K562 (cell line): ENCODE results near the gene ATP10B. TPM values are rescaled to one million over a fixed set of nuclear protein-coding genes. Genes with fewer than 3 reads are reported as not detected.

Experiments used
- ATF1 ChIP-seq, 2 experiments: fragments of 450-650 bp in 1 of 2; IDR thresholded peaks; 2 replicates each; pipeline ENCODE4 v1.6.1; 2016; ENCODE audit warnings: missing compliant biosample characterization in 1 of 2, missing genetic modification characterization in 1 of 2
- BRD4 ChIP-seq: fragments of 200-600 bp; sonication (generic); IDR thresholded peaks from 2 replicates; pipeline ENCODE4 v1.6.1; 2017; ENCODE audit warnings: inconsistent platforms
- CTBP1 ChIP-seq: fragments of 450-650 bp; IDR thresholded peaks from 2 replicates; pipeline ENCODE4 v1.6.1; 2016; ENCODE audit warnings: borderline replicate concordance
- FOXJ2 ChIP-seq: fragments of 200-800 bp; sonication (Bioruptor generic); IDR thresholded peaks from 2 replicates; pipeline ENCODE4 v1.6.1; 2016; ENCODE audit warnings: missing genetic modification characterization, missing compliant biosample characterization
- HOXB6 ChIP-seq: fragments of 250-450 bp; sonication (Bioruptor Pico); IDR thresholded peaks from 2 replicates; pipeline ENCODE4 v1.5.1; 2022; ENCODE audit warnings: mild to moderate bottlenecking, borderline replicate concordance
- MECOM ChIP-seq: fragments of 250-450 bp; sonication (Bioruptor Pico); IDR thresholded peaks from 2 replicates; pipeline ENCODE4 v1.8.0; 2022; ENCODE audit warnings: inconsistent platforms
- SMAD3 ChIP-seq: fragments of 450-650 bp; formaldehyde crosslinking; conservative IDR thresholded peaks from 2 replicates; pipeline ENCODE4 v1.4.0; 2020; ENCODE audit warnings: mild to moderate bottlenecking
- TBL1XR1 ChIP-seq, 2 experiments: IDR thresholded peaks; 2 replicates each; pipeline ENCODE4 v1.6.1; 2012; ENCODE audit warnings: improper control_type of control experiment in 2 of 2, low read length in 2 of 2, mild to moderate bottlenecking in 1 of 2
- ZNF830 ChIP-seq: fragments of 250-450 bp; sonication (Bioruptor Pico); IDR thresholded peaks from 2 replicates; pipeline ENCODE4 v1.5.0; 2021; ENCODE audit warnings: mild to moderate bottlenecking
- polyA plus RNA-seq, 8 experiments: library from polyadenylated mRNA; depleted of rRNA in 4 of 8; stranded (reverse) in 5 of 8; unstranded in 3 of 8; fragments of >200 nt; fragmentation: Nextera tagmentation in 2 of 8; fragmentation: Illumina TruSeq in 1 of 8; extraction: Ambion mirVana in 2 of 8; extraction: Trizol in 1 of 8; gene quantifications; 2 replicates each; pipeline versions ENCODE4 v1.2.1 to v1.2.3, GENCODE V29; 2011 to 2014; ENCODE audit warnings: inconsistent platforms in 1 of 8, missing spikeins in 1 of 8
- total RNA-seq, 7 experiments: library from RNA; depleted of rRNA in 6 of 7; stranded (reverse); fragments of >200 nt in 6 of 7; fragmentation: Illumina TruSeq in 2 of 7; extraction: Trizol in 2 of 7; gene quantifications; 2 replicates each; pipeline versions ENCODE4 v1.2.1 to v1.2.3, GENCODE V29; 2011 to 2021; ENCODE audit warnings: low replicate concordance in 1 of 7
- TF ChIP-seq, protein P1 (sequence below), 2 experiments: fragments of 450-650 bp in 1 of 2; sonication (generic) in 1 of 2; formaldehyde crosslinking in 1 of 2; IDR thresholded peaks; 2 replicates each; pipeline versions ENCODE4 v1.7.1 to v1.9.0; 2016 to 2022; ENCODE audit warnings: inconsistent platforms in 1 of 2, mild to moderate bottlenecking in 1 of 2, missing genetic modification reagents in 1 of 2
- TF ChIP-seq, protein P2 (sequence below): fragments of 250-450 bp; sonication (Bioruptor Pico); IDR thresholded peaks from 2 replicates; pipeline ENCODE4 v1.5.0; 2021

Gene ATP10B
- total and polyA plus RNA-seq, 9 of the 15 experiments (the other 6 are each of a cell fraction or from before 2014, with no cell fraction given), result 0.04 TPM; not detected in 8

DNA sequence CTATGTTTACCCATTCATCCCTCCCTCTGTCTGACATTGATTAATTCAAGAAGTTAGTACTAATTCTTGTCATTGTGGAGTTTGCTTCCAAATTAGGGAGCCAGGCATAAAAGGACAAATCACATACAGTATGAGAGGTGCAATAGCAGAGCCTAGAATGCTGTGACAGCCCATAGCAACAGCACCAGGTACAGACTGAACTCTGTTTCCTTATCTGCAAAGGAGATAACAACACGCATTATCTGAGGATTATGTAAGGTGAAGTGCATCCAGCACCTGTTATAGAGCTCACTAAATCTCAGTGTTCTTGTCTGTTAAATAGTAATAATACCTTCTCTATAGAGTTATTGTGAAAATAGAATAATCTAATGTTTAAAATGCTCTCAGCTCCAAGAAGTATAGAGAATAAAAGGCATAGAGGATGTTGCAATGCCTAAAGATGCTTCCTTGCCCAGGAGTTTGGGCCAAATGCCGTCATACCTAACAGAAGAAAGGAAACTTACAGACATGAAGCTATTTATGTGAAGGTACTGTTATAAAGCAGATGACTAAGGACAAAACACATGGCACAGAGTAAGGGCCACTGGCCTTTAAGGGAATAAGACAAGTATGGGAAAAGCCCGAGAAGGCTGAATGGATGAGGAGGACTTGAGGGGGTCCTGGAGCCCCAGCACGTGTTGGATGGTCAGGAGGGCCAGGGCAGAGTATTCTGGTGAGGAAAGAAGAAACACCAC lies 214.5 kb downstream of the ATP10B start (continued):
- TF ChIP-seq, protein P1, sequence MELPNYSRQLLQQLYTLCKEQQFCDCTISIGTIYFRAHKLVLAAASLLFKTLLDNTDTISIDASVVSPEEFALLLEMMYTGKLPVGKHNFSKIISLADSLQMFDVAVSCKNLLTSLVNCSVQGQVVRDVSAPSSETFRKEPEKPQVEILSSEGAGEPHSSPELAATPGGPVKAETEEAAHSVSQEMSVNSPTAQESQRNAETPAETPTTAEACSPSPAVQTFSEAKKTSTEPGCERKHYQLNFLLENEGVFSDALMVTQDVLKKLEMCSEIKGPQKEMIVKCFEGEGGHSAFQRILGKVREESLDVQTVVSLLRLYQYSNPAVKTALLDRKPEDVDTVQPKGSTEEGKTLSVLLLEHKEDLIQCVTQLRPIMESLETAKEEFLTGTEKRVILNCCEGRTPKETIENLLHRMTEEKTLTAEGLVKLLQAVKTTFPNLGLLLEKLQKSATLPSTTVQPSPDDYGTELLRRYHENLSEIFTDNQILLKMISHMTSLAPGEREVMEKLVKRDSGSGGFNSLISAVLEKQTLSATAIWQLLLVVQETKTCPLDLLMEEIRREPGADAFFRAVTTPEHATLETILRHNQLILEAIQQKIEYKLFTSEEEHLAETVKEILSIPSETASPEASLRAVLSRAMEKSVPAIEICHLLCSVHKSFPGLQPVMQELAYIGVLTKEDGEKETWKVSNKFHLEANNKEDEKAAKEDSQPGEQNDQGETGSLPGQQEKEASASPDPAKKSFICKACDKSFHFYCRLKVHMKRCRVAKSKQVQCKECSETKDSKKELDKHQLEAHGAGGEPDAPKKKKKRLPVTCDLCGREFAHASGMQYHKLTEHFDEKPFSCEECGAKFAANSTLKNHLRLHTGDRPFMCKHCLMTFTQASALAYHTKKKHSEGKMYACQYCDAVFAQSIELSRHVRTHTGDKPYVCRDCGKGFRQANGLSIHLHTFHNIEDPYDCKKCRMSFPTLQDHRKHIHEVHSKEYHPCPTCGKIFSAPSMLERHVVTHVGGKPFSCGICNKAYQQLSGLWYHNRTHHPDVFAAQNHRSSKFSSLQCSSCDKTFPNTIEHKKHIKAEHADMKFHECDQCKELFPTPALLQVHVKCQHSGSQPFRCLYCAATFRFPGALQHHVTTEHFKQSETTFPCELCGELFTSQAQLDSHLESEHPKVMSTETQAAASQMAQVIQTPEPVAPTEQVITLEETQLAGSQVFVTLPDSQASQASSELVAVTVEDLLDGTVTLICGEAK (IDR thresholded peaks at IDR 0.05), result no peak
- TF ChIP-seq, protein P1 (CRISPR knock-in tag; IDR thresholded peaks at IDR 0.05), result no peak
- TF ChIP-seq CTBP1 (no peak), TBL1XR1 (IDR thresholded peaks at IDR 0.05; ENCODE audit: low read length in 2 of 2) (no peak), FOXJ2 (no peak), SMAD3 (CRISPR knock-in tag) (no peak), ATF1 (CRISPR knock-in tag; IDR thresholded peaks at IDR 0.05) (no peak), ATF1 (tag; IDR thresholded peaks at IDR 0.05) (no peak), MECOM (CRISPR knock-in tag) (no peak), BRD4 (no peak), ZNF830 (no peak), HOXB6 (CRISPR knock-in tag) (no peak)
- TF ChIP-seq, protein P2, sequence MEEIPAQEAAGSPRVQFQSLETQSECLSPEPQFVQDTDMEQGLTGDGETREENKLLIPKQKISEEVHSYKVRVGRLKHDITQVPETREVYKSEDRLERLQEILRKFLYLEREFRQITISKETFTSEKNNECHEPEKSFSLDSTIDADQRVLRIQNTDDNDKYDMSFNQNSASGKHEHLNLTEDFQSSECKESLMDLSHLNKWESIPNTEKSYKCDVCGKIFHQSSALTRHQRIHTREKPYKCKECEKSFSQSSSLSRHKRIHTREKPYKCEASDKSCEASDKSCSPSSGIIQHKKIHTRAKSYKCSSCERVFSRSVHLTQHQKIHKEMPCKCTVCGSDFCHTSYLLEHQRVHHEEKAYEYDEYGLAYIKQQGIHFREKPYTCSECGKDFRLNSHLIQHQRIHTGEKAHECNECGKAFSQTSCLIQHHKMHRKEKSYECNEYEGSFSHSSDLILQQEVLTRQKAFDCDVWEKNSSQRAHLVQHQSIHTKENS (CRISPR knock-in tag), result no peak
